ENCODE results near the gene ANO9. TPM values are rescaled to one million over a fixed set of nuclear protein-coding genes. Genes with fewer than 3 reads are reported as not detected.

Gene ANO9
- total and polyA plus RNA-seq, 4 donors: 0.20 to 0.75 (median 0.40) TPM

DNA sequence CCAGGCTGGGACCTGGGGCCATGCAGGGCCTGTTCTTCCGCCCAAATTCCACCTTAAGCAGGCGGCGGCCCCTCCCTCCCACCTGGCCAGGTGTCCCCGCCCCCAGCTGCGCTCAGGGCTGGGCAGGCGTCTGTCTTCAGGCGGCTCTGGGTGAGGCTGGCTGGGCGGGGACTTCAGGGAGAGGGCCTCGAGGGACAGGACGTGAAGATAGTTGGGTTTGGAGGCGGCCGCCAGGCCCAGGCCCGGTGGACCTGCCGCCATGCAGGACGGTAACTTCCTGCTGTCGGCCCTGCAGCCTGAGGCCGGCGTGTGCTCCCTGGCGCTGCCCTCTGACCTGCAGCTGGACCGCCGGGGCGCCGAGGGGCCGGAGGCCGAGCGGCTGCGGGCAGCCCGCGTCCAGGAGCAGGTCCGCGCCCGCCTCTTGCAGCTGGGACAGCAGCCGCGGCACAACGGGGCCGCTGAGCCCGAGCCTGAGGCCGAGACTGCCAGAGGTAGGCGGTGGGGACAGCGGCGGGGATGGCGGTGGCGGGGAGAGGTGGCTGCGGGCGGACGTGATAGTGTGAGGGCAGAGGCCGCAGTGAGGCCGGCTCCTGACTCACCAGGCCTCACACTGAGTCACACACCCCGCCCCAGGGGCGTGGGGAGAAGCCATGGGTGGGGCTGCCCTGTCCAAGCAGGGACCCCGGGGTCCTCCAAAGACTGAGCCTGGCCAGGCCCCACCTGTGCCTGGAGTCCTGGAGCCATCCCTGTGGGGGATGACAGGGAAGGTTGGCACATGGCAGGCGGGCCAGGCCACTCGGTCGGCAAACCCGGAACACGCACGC lies 47.6 kb downstream of the ANO9 start, which contains the start of gene PKP3:
Gene PKP3 (plus strand): TSS at position 176 of the 824 bp plus-strand sequence. CDS start 84 bp downstream, at position 260.
- H3K27me3 ChIP-seq (ENCODE audit: control insufficient read depth in 4 of 4, insufficient read depth in 4 of 4, low read length in 3 of 4): peaks cover 0 to 3% (median 0%) of the 10 kb centered on the region in 4 donors
- WGBS: 66% methylated on average over 57 of the region's 57 CpGs
- H3K4me3 ChIP-seq (ENCODE audit: low read depth in 1 of 3, low read length in 3 of 3): no peak within 1 kb of the TSS
- no peaks in the 10 kb centered on the region for H3K36me3 ChIP-seq (ENCODE audit: control insufficient read depth in 4 of 4, insufficient read depth in 3 of 4, low read depth in 1 of 4, low read length in 3 of 4)
- no peak for TF ChIP-seq SP1 (IDR thresholded peaks at IDR 0.05)
- no peak for TF ChIP-seq NR2F2 (IDR thresholded peaks at IDR 0.05)
- TF ChIP-seq EGR1 (IDR thresholded peaks at IDR 0.05; ENCODE audit: low read depth in 2 of 2): no peak
- no peak for TF ChIP-seq HNF4G (IDR thresholded peaks at IDR 0.05)
- TF ChIP-seq RAD21 (IDR thresholded peaks at IDR 0.05): no peak
- no peak for TF ChIP-seq ZBTB33 (IDR thresholded peaks at IDR 0.05)
- no peak for TF ChIP-seq TAF1 (conservative IDR thresholded peaks at IDR 0.05)
- TF ChIP-seq, protein P1, sequence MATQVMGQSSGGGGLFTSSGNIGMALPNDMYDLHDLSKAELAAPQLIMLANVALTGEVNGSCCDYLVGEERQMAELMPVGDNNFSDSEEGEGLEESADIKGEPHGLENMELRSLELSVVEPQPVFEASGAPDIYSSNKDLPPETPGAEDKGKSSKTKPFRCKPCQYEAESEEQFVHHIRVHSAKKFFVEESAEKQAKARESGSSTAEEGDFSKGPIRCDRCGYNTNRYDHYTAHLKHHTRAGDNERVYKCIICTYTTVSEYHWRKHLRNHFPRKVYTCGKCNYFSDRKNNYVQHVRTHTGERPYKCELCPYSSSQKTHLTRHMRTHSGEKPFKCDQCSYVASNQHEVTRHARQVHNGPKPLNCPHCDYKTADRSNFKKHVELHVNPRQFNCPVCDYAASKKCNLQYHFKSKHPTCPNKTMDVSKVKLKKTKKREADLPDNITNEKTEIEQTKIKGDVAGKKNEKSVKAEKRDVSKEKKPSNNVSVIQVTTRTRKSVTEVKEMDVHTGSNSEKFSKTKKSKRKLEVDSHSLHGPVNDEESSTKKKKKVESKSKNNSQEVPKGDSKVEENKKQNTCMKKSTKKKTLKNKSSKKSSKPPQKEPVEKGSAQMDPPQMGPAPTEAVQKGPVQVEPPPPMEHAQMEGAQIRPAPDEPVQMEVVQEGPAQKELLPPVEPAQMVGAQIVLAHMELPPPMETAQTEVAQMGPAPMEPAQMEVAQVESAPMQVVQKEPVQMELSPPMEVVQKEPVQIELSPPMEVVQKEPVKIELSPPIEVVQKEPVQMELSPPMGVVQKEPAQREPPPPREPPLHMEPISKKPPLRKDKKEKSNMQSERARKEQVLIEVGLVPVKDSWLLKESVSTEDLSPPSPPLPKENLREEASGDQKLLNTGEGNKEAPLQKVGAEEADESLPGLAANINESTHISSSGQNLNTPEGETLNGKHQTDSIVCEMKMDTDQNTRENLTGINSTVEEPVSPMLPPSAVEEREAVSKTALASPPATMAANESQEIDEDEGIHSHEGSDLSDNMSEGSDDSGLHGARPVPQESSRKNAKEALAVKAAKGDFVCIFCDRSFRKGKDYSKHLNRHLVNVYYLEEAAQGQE (IDR thresholded peaks at IDR 0.05): no peak
- TF ChIP-seq RXRA (IDR thresholded peaks at IDR 0.05): no peak
- no peak for TF ChIP-seq HNF4A (conservative IDR thresholded peaks at IDR 0.05)
- TF ChIP-seq, protein P2, sequence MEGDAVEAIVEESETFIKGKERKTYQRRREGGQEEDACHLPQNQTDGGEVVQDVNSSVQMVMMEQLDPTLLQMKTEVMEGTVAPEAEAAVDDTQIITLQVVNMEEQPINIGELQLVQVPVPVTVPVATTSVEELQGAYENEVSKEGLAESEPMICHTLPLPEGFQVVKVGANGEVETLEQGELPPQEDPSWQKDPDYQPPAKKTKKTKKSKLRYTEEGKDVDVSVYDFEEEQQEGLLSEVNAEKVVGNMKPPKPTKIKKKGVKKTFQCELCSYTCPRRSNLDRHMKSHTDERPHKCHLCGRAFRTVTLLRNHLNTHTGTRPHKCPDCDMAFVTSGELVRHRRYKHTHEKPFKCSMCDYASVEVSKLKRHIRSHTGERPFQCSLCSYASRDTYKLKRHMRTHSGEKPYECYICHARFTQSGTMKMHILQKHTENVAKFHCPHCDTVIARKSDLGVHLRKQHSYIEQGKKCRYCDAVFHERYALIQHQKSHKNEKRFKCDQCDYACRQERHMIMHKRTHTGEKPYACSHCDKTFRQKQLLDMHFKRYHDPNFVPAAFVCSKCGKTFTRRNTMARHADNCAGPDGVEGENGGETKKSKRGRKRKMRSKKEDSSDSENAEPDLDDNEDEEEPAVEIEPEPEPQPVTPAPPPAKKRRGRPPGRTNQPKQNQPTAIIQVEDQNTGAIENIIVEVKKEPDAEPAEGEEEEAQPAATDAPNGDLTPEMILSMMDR (IDR thresholded peaks at IDR 0.05; ENCODE audit: low read depth, low read length, missing input control): no peak
- no peak for TF ChIP-seq FOXA1 (IDR thresholded peaks at IDR 0.05)
- TF ChIP-seq JUND (IDR thresholded peaks at IDR 0.05): no peak
- no peak for DNase-seq (ENCODE audit: low spot score)
- H3K9me3 ChIP-seq (ENCODE audit: control insufficient read depth in 4 of 4, low read length in 3 of 4): no peaks in the 10 kb centered on the region
- no peak within 1 kb of the TSS for H3K27ac ChIP-seq (ENCODE audit: low read depth in 1 of 2, low read length in 2 of 2)
- H3K4me1 ChIP-seq (ENCODE audit: control insufficient read depth in 4 of 4, insufficient read depth in 4 of 4, low read length in 3 of 4): peaks cover 4 to 15% (median 8%) of the 10 kb centered on the region in 4 donors
- no peak within 1 kb of the TSS for H3K9ac ChIP-seq (ENCODE audit: low read depth in 1 of 2, low read length in 2 of 2)

All from liver (tissue), 9 donors.